Cardiac muscle cell (in vitro differentiated cells and primary cell): ENCODE measurements around the gene GTF2IRD1. TPM values are rescaled to one million over a fixed set of nuclear protein-coding genes. Genes with fewer than 3 reads are reported as not detected.

ENCODE experiments used
- DNase-seq, 2 donors: peaks; one replicate each; pipeline versions ENCODE4 v3.0.0 to v3.0.0-alpha.2; 2010 to 2017; ENCODE audit warnings: low read depth in 1 of 2, low spot score in 1 of 2
- H3K27ac ChIP-seq: fragments of 200-600 bp; sonication (generic); 2 replicates; pipeline ENCODE4 v1.5.1; 2016
- H3K27me3 ChIP-seq: fragments of 200-600 bp; sonication (generic); 2 replicates; pipeline ENCODE4 v1.6.0; 2016; ENCODE audit warnings: control low read depth
- H3K36me3 ChIP-seq: fragments of 200-600 bp; sonication (generic); 2 replicates; pipeline ENCODE4 v1.5.1; 2016; ENCODE audit warnings: control low read depth
- H3K4me1 ChIP-seq: fragments of 200-600 bp; sonication (generic); 2 replicates; pipeline ENCODE4 v1.8.1; 2017; ENCODE audit warnings: low read depth, mild to moderate bottlenecking, mixed run types
- H3K4me3 ChIP-seq: fragments of 200-600 bp; sonication (generic); 2 replicates; pipeline ENCODE4 v1.5.1; 2016; ENCODE audit warnings: mild to moderate bottlenecking
- H3K9me3 ChIP-seq: fragments of 200-600 bp; sonication (generic); 2 replicates; pipeline ENCODE4 v1.5.1; 2017; ENCODE audit warnings: low read depth, mild to moderate bottlenecking, control low read depth
- polyA plus RNA-seq: library from polyadenylated mRNA; unstranded; fragments of >200 nt; fragmentation: Nextera tagmentation; extraction: Ambion mirVana; gene quantifications from 2 replicates; pipeline ENCODE4 v1.2.1, GENCODE V29; 2016
- total RNA-seq: library from RNA; depleted of rRNA; stranded (reverse); fragments of >200 nt; gene quantifications from 2 replicates; pipeline ENCODE4 v1.2.3, GENCODE V29; 2016
- TF ChIP-seq, protein P1 (sequence below): IDR thresholded peaks from 2 replicates; pipeline ENCODE4 v1.5.1; 2012; ENCODE audit warnings: low read depth, mild to moderate bottlenecking, low read length

The GTF2IRD1 gene
- total and polyA plus RNA-seq, 2 experiments from 2014 or later, result 29.6 to 51.4 TPM

DNA sequence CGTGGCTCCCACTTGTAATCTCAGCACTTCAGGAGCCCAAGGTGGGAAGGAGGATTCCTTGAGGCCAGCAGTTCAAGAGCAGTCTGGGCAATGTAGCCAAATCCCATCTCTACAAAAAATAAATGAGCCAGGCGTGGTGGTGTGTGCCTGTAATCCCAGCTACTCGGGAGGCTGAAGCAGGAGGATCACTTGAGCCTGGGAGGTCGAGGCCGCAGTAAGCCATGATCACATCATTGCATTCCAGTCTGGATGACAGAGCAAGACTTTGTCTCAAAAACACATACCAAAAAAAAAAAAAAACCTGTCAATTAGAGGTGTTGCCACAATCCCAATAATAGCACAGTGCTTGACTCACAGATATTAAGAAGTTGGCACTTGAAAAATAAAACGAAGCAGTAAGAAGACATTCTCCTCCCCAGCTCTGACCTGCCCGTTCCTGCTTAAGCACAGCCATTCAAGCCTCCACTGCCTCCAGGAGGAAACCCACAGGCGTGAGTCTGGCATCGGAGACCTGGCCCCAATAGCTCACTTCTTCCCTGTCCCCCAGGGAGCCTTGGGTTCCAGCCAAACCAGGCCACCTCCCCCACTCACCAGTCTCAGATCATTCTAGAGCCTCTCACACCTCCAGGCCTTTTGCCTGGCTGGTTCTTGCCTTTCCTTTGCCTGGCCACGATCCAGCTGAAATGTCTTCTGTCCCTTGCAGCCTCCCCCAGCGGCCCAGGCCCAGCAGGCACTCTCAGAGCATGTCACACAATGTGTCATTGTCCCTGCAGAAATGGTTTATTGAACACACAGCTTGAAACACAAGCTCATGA lies 158.5 kb downstream of the GTF2IRD1 start:
- no peaks in the 10 kb centered on the region for H3K27me3 ChIP-seq
- TF ChIP-seq, protein P1, sequence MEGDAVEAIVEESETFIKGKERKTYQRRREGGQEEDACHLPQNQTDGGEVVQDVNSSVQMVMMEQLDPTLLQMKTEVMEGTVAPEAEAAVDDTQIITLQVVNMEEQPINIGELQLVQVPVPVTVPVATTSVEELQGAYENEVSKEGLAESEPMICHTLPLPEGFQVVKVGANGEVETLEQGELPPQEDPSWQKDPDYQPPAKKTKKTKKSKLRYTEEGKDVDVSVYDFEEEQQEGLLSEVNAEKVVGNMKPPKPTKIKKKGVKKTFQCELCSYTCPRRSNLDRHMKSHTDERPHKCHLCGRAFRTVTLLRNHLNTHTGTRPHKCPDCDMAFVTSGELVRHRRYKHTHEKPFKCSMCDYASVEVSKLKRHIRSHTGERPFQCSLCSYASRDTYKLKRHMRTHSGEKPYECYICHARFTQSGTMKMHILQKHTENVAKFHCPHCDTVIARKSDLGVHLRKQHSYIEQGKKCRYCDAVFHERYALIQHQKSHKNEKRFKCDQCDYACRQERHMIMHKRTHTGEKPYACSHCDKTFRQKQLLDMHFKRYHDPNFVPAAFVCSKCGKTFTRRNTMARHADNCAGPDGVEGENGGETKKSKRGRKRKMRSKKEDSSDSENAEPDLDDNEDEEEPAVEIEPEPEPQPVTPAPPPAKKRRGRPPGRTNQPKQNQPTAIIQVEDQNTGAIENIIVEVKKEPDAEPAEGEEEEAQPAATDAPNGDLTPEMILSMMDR, result no peak
- H3K36me3 ChIP-seq, result no peaks in the 10 kb centered on the region
- H3K4me1 ChIP-seq, result peaks cover 7% of the 10 kb centered on the region
- DNase-seq, result peak; percentile 30 to 61
- H3K27ac ChIP-seq, result peak overlapping the region; percentile 72
- no peaks in the 10 kb centered on the region for H3K9me3 ChIP-seq
- H3K4me3 ChIP-seq, result no peak overlapping the region

GRCh38 chr7:74615933-74616780 lies 162.5 kb downstream of the GTF2IRD1 start:
- H3K9me3 ChIP-seq, result no peaks in the 10 kb centered on the region
- no peaks in the 10 kb centered on the region for H3K27me3 ChIP-seq
- no peak overlapping the region for H3K27ac ChIP-seq
- peaks cover 21% of the 10 kb centered on the region for H3K4me1 ChIP-seq
- TF ChIP-seq, protein P1, result no peak
- DNase-seq, result no peak
- no peak overlapping the region for H3K4me3 ChIP-seq
- H3K36me3 ChIP-seq, result no peaks in the 10 kb centered on the region

GRCh38 chr7:74617180-74617744 lies 163.6 kb downstream of the GTF2IRD1 start:
- TF ChIP-seq, protein P1, result no peak
- no peaks in the 10 kb centered on the region for H3K27me3 ChIP-seq
- no peaks in the 10 kb centered on the region for H3K36me3 ChIP-seq
- H3K4me3 ChIP-seq, result no peak overlapping the region
- H3K27ac ChIP-seq, result peak overlapping the region; percentile 65
- peak in 1 of 2 donors; percentile 28 for DNase-seq
- peaks cover 20% of the 10 kb centered on the region for H3K4me1 ChIP-seq
- H3K9me3 ChIP-seq, result no peaks in the 10 kb centered on the region

DNA sequence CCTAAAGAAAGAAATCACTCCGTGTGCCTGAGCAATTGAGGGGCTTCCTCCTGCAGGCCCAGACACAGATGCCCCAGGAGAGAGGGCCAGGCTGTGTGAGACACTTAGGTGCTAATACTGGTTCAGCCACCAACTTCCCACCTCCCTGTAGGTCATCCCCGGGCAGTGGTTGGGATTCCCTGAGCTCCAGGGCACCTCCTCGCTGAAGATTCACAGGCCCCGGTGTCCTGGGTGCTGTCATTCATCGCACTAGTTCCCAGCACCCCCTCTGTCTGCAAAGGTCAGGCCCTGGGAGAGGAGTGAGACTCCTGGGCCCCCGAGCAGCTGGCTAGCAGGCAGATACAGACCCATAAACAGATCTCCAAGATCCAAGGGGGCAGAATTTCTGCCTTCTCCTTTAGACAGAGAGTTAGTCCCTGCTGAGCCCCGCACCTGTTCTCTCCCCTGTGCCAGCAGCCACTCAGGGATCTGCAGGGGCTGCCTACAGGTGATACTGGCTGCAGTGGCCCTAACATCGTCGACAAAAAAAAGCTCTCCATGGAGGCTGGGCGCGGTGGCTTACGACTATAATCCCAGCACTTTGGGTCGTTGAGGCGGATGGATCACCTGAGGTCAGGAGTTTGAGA lies 165.6 kb downstream of the GTF2IRD1 start:
- TF ChIP-seq, protein P1, result no peak
- Histone ChIP-seq H3K27me3 (no peaks in the 10 kb centered on the region), H3K4me3 (no peak overlapping the region), H3K4me1 (peaks cover 17% of the 10 kb centered on the region), H3K36me3 (no peaks in the 10 kb centered on the region), H3K27ac (peak overlapping the region; percentile 87), H3K9me3 (no peaks in the 10 kb centered on the region)
- peak in 1 of 2 donors; percentile 35 for DNase-seq

DNA sequence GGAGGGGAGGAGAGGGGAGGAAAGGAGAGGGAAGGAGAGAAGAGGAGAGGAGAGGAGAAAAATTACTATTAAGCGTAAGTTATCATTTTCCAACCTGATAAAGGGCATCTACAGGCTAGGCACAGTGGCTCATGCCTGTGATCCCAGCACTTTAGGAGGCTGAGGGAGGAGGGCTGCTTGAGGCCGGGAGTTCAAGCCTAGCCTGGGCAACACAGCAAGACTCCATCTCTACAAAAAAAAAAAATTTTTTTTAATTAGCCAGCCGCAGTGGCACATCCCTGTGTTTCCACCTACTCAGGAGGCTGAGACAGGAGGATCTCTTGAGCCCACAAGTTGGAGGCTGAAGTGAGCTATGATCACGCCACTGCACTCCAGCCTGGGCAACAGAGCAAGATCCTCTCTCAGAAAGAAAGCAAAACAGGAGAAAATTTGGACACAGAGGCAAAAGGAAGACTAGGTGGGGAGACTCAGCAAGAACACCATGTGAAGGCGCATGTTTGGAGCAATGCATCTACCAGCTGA lies 168.6 kb downstream of the GTF2IRD1 start:
- TF ChIP-seq, protein P1, result no peak
- Histone ChIP-seq H3K27me3 (no peaks in the 10 kb centered on the region), H3K36me3 (no peaks in the 10 kb centered on the region), H3K4me1 (peaks cover 17% of the 10 kb centered on the region), H3K9me3 (no peaks in the 10 kb centered on the region), H3K27ac (no peak overlapping the region), H3K4me3 (no peak overlapping the region)
- DNase-seq, result no peak
